H1 (cell line): Measurements from ENCODE around the gene OXA1L. TPM values are rescaled to one million over a fixed set of nuclear protein-coding genes. Genes with fewer than 3 reads are reported as not detected.

Source experiments
- CTCF ChIA-PET: fragments of 300-600 bp; sonication (Branson Sonifier 250); formaldehyde crosslinking; loops from one replicate; lab custom pipeline; 2021; ENCODE audit not compliant: partially characterized antibody; lab: Charles Lee
- POLR2A ChIA-PET: fragments of 300-600 bp; sonication (Branson Sonifier 250); formaldehyde crosslinking; loops from one replicate; lab custom pipeline; 2021; ENCODE audit warnings: inconsistent platforms; ENCODE audit not compliant: partially characterized antibody; lab: Charles Lee
- DNase-seq, 2 experiments: peaks; one replicate each; pipeline versions ENCODE4 v3.0.0 to v3.0.0-alpha.2; 2010 to 2022; ENCODE audit warnings: low spot score in 2 of 2, low read depth in 1 of 2, mixed read lengths in 1 of 2
- FAIRE-seq: peaks from 2 replicates; lab custom pipeline; 2011; peaks lifted over from hg19 to GRCh38; lab: Jason Lieb, UNC
- H2AFZ ChIP-seq: 2 replicates; pipeline ENCODE4 v1.8.1; 2012; ENCODE audit warnings: low read length, inconsistent platforms
- H2AK5ac ChIP-seq: 2 replicates; pipeline ENCODE4 v1.6.1; 2013; ENCODE audit warnings: low read depth, low read length
- H2BK120ac ChIP-seq: replicated peaks from 2 replicates; pipeline ENCODE3; 2013; ENCODE audit warnings: low read depth, low read length, inconsistent platforms
- H2BK12ac ChIP-seq: 2 replicates; pipeline ENCODE4 v1.6.1; 2013; ENCODE audit warnings: low read depth, low read length
- H2BK15ac ChIP-seq: 2 replicates; pipeline ENCODE4 v1.6.1; 2013; ENCODE audit warnings: low read length
- H2BK20ac ChIP-seq: 2 replicates; pipeline ENCODE4 v1.6.1; 2013; ENCODE audit warnings: low read length
- H2BK5ac ChIP-seq: 2 replicates; pipeline ENCODE4 v1.6.1; 2013; ENCODE audit warnings: low read depth, low read length
- H3K14ac ChIP-seq: 2 replicates; pipeline ENCODE4 v1.6.1; 2013; ENCODE audit warnings: inconsistent platforms; ENCODE audit not compliant: insufficient read length
- H3K18ac ChIP-seq: 2 replicates; pipeline ENCODE4 v1.6.1; 2013; ENCODE audit warnings: low read length; ENCODE audit errors: extremely low read depth
- H3K23ac ChIP-seq: 2 replicates; pipeline ENCODE4 v1.6.1; 2013; ENCODE audit warnings: inconsistent platforms; ENCODE audit not compliant: insufficient read length
- H3K23me2 ChIP-seq: 2 replicates; pipeline ENCODE4 v1.6.1; 2013; ENCODE audit warnings: low read depth, low read length
- H3K27ac ChIP-seq: 2 replicates; pipeline ENCODE4 v1.6.1; 2011; ENCODE audit warnings: low read depth, low read length, inconsistent platforms
- H3K27me3 ChIP-seq, 4 experiments: replicated peaks in 1 of 4; 1 replicate in 1 of 4; 2 replicates in 3 of 4; pipeline versions ENCODE4 v1.6.1 to v1.8.1; 2011 to 2013; ENCODE audit warnings: low read length in 3 of 4, mild to moderate bottlenecking in 3 of 4, inconsistent platforms in 2 of 4, mixed read lengths in 2 of 4, moderate library complexity in 1 of 4; ENCODE audit not compliant: control insufficient read depth in 3 of 4, insufficient read depth in 3 of 4; ENCODE audit errors: extremely low read depth in 1 of 4
- H3K36me3 ChIP-seq, 4 experiments: 2 replicates each; pipeline versions ENCODE4 v1.6.1 to v1.8.1; 2011 to 2013; ENCODE audit warnings: mild to moderate bottlenecking in 4 of 4, low read length in 3 of 4, moderate library complexity in 2 of 4, control low read depth in 1 of 4, inconsistent platforms in 1 of 4; ENCODE audit not compliant: insufficient read depth in 4 of 4, control insufficient read depth in 2 of 4
- H3K4ac ChIP-seq: replicated peaks from 2 replicates; pipeline ENCODE3; 2013; ENCODE audit warnings: low read length, low read depth, mixed read lengths, inconsistent platforms; ENCODE audit not compliant: insufficient read length
- H3K4me1 ChIP-seq, 4 experiments: replicated peaks in 1 of 4; 1 replicate in 1 of 4; 2 replicates in 3 of 4; pipeline versions ENCODE4 v1.6.1 to v1.8.1; 2011 to 2013; ENCODE audit warnings: low read length in 3 of 4, inconsistent platforms in 2 of 4, mixed read lengths in 1 of 4; ENCODE audit not compliant: insufficient read depth in 4 of 4, control insufficient read depth in 3 of 4
- H3K4me2 ChIP-seq, 2 experiments: 2 replicates each; pipeline versions ENCODE4 v1.6.1 to v1.8.1; 2011 to 2013; ENCODE audit warnings: low read depth in 2 of 2, low read length in 2 of 2, control low read depth in 1 of 2, inconsistent platforms in 1 of 2, mild to moderate bottlenecking in 1 of 2; ENCODE audit not compliant: insufficient read depth in 1 of 2
- H3K4me3 ChIP-seq, 4 experiments: fragments of 200-600, 300-600 bp in 1 of 4; sonication (generic), shearing (Covaris generic), sonication (Bioruptor Twin) in 1 of 4; 2 replicates each; pipeline versions ENCODE4 v1.5.1 to v1.8.1; 2011 to 2016; ENCODE audit warnings: low read length in 4 of 4, low read depth in 3 of 4, control low read depth in 2 of 4, inconsistent platforms in 2 of 4, mild to moderate bottlenecking in 2 of 4, mixed read lengths in 1 of 4, moderate library complexity in 1 of 4; ENCODE audit not compliant: insufficient read depth in 2 of 4; ENCODE audit errors: extremely low read depth in 1 of 4
- H3K56ac ChIP-seq: replicated peaks from 2 replicates; pipeline ENCODE3; 2013; ENCODE audit warnings: low read depth, mild to moderate bottlenecking, mixed read lengths, low read length, inconsistent platforms; ENCODE audit not compliant: insufficient read length
- H3K79me1 ChIP-seq: 2 replicates; pipeline ENCODE4 v1.6.1; 2013; ENCODE audit warnings: low read depth, low read length, control low read depth
- H3K79me2 ChIP-seq, 2 experiments: 2 replicates each; pipeline versions ENCODE4 v1.6.1 to v1.8.1; 2012 to 2013; ENCODE audit warnings: low read length in 2 of 2, mild to moderate bottlenecking in 2 of 2, inconsistent platforms in 1 of 2; ENCODE audit not compliant: insufficient read depth in 2 of 2, control insufficient read depth in 1 of 2
- H3K9ac ChIP-seq, 4 experiments: replicated peaks in 1 of 4; 1 replicate in 1 of 4; 2 replicates in 3 of 4; pipeline versions ENCODE4 v1.6.1 to v1.8.1; 2011 to 2013; ENCODE audit warnings: low read depth in 3 of 4, low read length in 3 of 4, control low read depth in 2 of 4, mild to moderate bottlenecking in 2 of 4, moderate library complexity in 2 of 4, inconsistent platforms in 1 of 4; ENCODE audit errors: extremely low read depth in 1 of 4
- H3K9me3 ChIP-seq, 2 experiments: 2 replicates each; pipeline versions ENCODE4 v1.6.1 to v1.8.1; 2012 to 2013; ENCODE audit warnings: mild to moderate bottlenecking in 2 of 2, moderate library complexity in 2 of 2, control low read depth in 1 of 2, inconsistent platforms in 1 of 2, low read depth in 1 of 2, low read length in 1 of 2, mixed read lengths in 1 of 2; ENCODE audit not compliant: insufficient read depth in 2 of 2
- H4K20me1 ChIP-seq, 2 experiments: replicated peaks in 1 of 2; 2 replicates each; pipeline versions ENCODE3 to v1.8.1; 2011 to 2013; ENCODE audit warnings: inconsistent platforms in 2 of 2, low read length in 2 of 2, mild to moderate bottlenecking in 1 of 2; ENCODE audit not compliant: insufficient read depth in 2 of 2, control insufficient read depth in 1 of 2
- H4K5ac ChIP-seq: 2 replicates; pipeline ENCODE4 v1.6.1; 2013; ENCODE audit warnings: low read length, low read depth, mixed read lengths, inconsistent platforms; ENCODE audit not compliant: insufficient read length
- H4K8ac ChIP-seq: 2 replicates; pipeline ENCODE4 v1.8.0; 2013; ENCODE audit warnings: mild to moderate bottlenecking, moderate library complexity, low read length, inconsistent platforms; ENCODE audit not compliant: insufficient read depth; ENCODE audit errors: extremely low read depth
- H4K91ac ChIP-seq: replicated peaks from 2 replicates; pipeline ENCODE3; 2013; ENCODE audit warnings: low read length, mixed read lengths, inconsistent platforms; ENCODE audit not compliant: insufficient read length
- ATF2 ChIP-seq: IDR thresholded peaks from 2 replicates; pipeline ENCODE4 v1.6.1; 2012; ENCODE audit warnings: low read length, inconsistent platforms
- BCL11A ChIP-seq, 2 experiments: IDR thresholded peaks; one replicate each; pipeline ENCODE4 v1.6.1; 2011; ENCODE audit warnings: low read depth in 2 of 2, low read length in 2 of 2, mild to moderate bottlenecking in 2 of 2
- BRCA1 ChIP-seq: IDR thresholded peaks from 2 replicates; pipeline ENCODE4 v1.6.1; 2012; ENCODE audit warnings: low read depth, low read length, improper control_type of control experiment
- HDAC6 ChIP-seq: IDR thresholded peaks from one replicate; pipeline ENCODE4 v1.7.1; 2012; ENCODE audit warnings: low read depth, mild to moderate bottlenecking, inconsistent platforms, low read length, moderate library complexity
- KDM4A ChIP-seq: IDR thresholded peaks from one replicate; pipeline ENCODE4 v1.7.1; 2012; ENCODE audit warnings: low read depth, mild to moderate bottlenecking, moderate library complexity, low read length, inconsistent platforms; ENCODE audit not compliant: severe bottlenecking
- RBBP5 ChIP-seq: IDR thresholded peaks from 2 replicates; pipeline ENCODE4 v1.7.1; 2012; ENCODE audit warnings: low read depth, mild to moderate bottlenecking, inconsistent platforms, low read length, moderate library complexity, borderline replicate concordance
- RNF2 ChIP-seq: fragments of 200-900, 300-1000 bp; sonication (generic); IDR thresholded peaks from 2 replicates; pipeline ENCODE4 v1.7.1; 2016; ENCODE audit warnings: borderline replicate concordance, low read depth, mild to moderate bottlenecking, antibody characterized with exemption, low read length; ENCODE audit not compliant: poor library complexity, severe bottlenecking; ENCODE audit errors: missing control alignments
- SP4 ChIP-seq: IDR thresholded peaks from 2 replicates; pipeline ENCODE4 v1.6.1; 2012; ENCODE audit warnings: low read length, inconsistent platforms
- SUZ12 ChIP-seq: fragments of 200-600 bp; sonication (generic); IDR thresholded peaks from 2 replicates; pipeline ENCODE4 v1.6.1; 2012; ENCODE audit warnings: mild to moderate bottlenecking, inconsistent platforms, low read length, moderate library complexity, mixed read lengths
- TAF7 ChIP-seq: optimal IDR thresholded peaks from 2 replicates; pipeline ENCODE3; 2011; ENCODE audit warnings: low read depth, mild to moderate bottlenecking, inconsistent platforms, low read length, moderate library complexity, borderline replicate concordance
- TCF12 ChIP-seq: IDR thresholded peaks from 2 replicates; pipeline ENCODE4 v1.6.1; 2011; ENCODE audit warnings: low read depth, mild to moderate bottlenecking, low read length
- ZNF274 ChIP-seq: IDR thresholded peaks from 2 replicates; pipeline ENCODE4 v1.7.0; 2012; ENCODE audit warnings: low read length, borderline replicate concordance; ENCODE audit errors: extremely low read depth
- WGBS, 2 experiments: shearing (Covaris generic) in 1 of 2; methylation state at CpG; one replicate each; pipeline versions ENCODE4 v1.1.6 to v1.1.7; 2013 to 2015; ENCODE audit warnings: low lambda C conversion rate in 2 of 2, mixed read lengths in 2 of 2, inconsistent platforms in 1 of 2, low coverage in 1 of 2, missing lambda C conversion rate in 1 of 2; ENCODE audit not compliant: insufficient replicate concordance in 2 of 2, insufficient coverage in 1 of 2, insufficient read length in 1 of 2; ENCODE audit errors: extremely low coverage in 1 of 2, missing lambda C conversion rate in 1 of 2; 5-methylcytosine and 5-hydroxymethylcytosine counted together
- polyA plus RNA-seq, 7 experiments: library from polyadenylated mRNA; depleted of rRNA in 3 of 7; stranded (reverse) in 5 of 7; unstranded in 2 of 7; fragments of >200 nt in 5 of 7; fragments of 200-250 nt in 2 of 7; gene quantifications; 1 replicate in 5 of 7; 2 replicates in 1 of 7; 4 replicates in 1 of 7; pipeline versions ENCODE4 v1.2.1 to v1.2.3, GENCODE V29; 2011 to 2013; ENCODE audit warnings: missing spikeins in 2 of 7, mixed read lengths in 2 of 7
- total RNA-seq: library from RNA; stranded (reverse); fragmentation: NEBNext Ultra II Directional; extraction: Animal tissue kit (Norgen Biotek cat#: 25700); gene quantifications from 2 replicates; pipeline ENCODE4 v1.2.1, GENCODE V29; 2021

OXA1L gene
- total and polyA plus RNA-seq, 2 of the 8 experiments (the other 6 are each of a cell fraction or from before 2014, with no cell fraction given), result 125 to 199 TPM

GRCh38 chr14:22761734-22762133, 4.8 kb upstream of the OXA1L start:
- no peak overlapping the region for H3K4ac ChIP-seq
- no peaks in the 10 kb centered on the region; a peak in 1 of 7 replicates for H3K4me1 ChIP-seq
- no peak overlapping the region for H3K23ac ChIP-seq
- H2BK20ac ChIP-seq, result no peak overlapping the region
- H4K20me1 ChIP-seq, result no peaks in the 10 kb centered on the region
- ChIA-PET POLR2A (interaction anchor here (1.0 kb wide), 1 partner anchor 12 kb away, joined by 3 read pairs; no protein-coding TSS in a partner anchor), CTCF (interaction anchor here (0.8 to 2.4 kb wide), 9 partner anchors 12 to 206 kb away, joined by 3 to 9 read pairs (median 3); no protein-coding TSS in a partner anchor)
- DNase-seq (no peak), FAIRE-seq (no peak)
- H2BK120ac ChIP-seq, result no peak overlapping the region
- no peak overlapping the region for H2BK5ac ChIP-seq
- no peak overlapping the region for H3K18ac ChIP-seq
- no peak overlapping the region for H2BK12ac ChIP-seq
- H3K56ac ChIP-seq, result no peak overlapping the region
- no peak overlapping the region for H4K8ac ChIP-seq
- H3K9ac ChIP-seq, result no peak overlapping the region
- no peak overlapping the region for H4K91ac ChIP-seq
- H3K23me2 ChIP-seq, result no peaks in the 10 kb centered on the region
- H3K36me3 ChIP-seq, result no peaks in the 10 kb centered on the region
- H3K4me2 ChIP-seq, result no peak overlapping the region
- 64% methylated on average over 1 of the region's 1 CpG; no CpG with 5 or more reads in 1 of the 2 experiments for WGBS, 2 experiments
- no peaks in the 10 kb centered on the region for H3K79me1 ChIP-seq
- H3K14ac ChIP-seq, result no peak overlapping the region
- no peak overlapping the region for H2AK5ac ChIP-seq
- no peaks in the 10 kb centered on the region for H3K27me3 ChIP-seq
- H3K79me2 ChIP-seq, result peaks cover 0 to under 1% of the 10 kb centered on the region in 2 experiments; a peak in 1 of 4 replicates
- H2AFZ ChIP-seq, result no peak overlapping the region
- H3K4me3 ChIP-seq, result no peak overlapping the region
- peaks cover 0 to 7% of the 10 kb centered on the region in 2 experiments; a peak in 1 of 4 replicates for H3K9me3 ChIP-seq
- no peak overlapping the region for H4K5ac ChIP-seq
- no peak overlapping the region for H2BK15ac ChIP-seq
- no peak overlapping the region for H3K27ac ChIP-seq
- TF ChIP-seq HDAC6 (no peak), SP4 (no peak), BCL11A (IDR thresholded peaks at IDR 0.05; ENCODE audit: low read depth in 2 of 2, low read length in 2 of 2) (no peak), KDM4A (no peak), SUZ12 (no peak), TCF12 (no peak), ZNF274 (no peak), RBBP5 (no peak), RNF2 (no peak), ATF2 (no peak), TAF7 (no peak), BRCA1 (no peak)
